ENCODE measurements around the gene ENPP1.

The ENPP1 gene

DNA sequence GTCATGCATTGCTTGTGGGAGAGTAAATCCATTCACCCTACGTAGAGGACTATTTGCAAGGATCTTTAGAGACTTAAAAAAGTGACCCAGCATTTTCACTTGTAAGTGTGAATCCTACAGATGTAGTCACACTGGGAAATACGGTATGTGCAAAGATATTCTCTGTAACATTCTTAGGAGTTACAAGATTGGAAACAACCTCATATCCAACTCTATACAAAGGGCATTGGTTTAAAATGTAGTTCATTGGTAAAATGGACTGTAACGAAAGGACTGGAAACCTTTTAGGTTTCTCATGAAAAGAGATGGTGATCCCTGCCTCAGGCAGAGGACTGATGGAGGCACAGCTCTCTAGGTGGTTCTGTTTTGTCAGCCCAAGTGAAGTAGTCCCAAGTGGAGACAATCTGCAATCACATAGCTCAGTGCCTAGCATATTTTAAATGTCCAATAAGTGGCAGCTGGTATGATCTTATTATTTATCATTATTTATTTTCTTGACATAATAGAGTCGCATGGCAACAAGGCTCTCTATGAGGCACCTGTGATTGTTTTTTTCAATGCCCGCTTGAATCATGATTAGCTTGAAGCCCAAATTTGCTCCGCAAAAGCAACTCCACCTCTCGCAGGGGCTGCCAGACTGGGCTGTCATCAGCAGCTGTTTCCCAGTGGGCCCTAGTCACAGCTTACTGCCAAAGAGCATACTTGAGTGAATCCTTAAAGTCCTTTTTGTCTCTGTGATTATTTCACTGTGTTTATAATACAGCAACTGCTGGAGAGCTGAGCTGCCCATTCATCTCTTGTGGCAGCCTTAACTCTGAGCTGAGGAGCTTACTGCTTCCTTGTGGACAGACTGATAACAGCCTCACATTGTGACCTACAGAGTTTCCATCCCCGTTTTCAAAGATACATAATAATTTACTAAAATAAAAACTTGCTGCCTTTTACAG lies 19.8 kb upstream of the ENPP1 start:
- DNase-seq: peak; percentile 32

- DNase-seq: peak; percentile 30
Measured at GRCh38 chr6:131789219-131789618, 18.6 kb upstream of the ENPP1 start.

- no peak for DNase-seq
Measured at GRCh38 chr6:131791476-131791875, 16.3 kb upstream of the ENPP1 start.

DNA sequence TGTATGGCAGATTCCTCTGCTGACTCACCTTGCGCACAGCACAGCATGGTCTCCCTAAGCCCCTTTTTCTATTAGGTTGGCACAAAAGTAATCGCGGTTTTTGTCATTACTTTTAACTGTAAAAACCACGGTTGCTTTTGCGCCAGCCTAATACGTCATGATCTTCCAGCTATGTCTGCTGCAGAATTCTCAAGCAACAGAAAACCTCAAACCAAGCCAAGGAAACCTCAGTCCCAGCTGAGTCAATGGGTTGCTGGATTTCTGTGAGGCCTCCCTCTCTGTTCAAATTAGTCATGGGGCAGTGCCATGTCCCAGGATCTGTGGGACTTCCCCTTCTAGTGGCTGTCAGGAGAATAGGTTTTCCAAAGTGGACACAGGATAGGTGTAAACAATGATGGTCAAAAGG lies 15.7 kb upstream of the ENPP1 start:
- peak; percentile 43 for DNase-seq

DNA sequence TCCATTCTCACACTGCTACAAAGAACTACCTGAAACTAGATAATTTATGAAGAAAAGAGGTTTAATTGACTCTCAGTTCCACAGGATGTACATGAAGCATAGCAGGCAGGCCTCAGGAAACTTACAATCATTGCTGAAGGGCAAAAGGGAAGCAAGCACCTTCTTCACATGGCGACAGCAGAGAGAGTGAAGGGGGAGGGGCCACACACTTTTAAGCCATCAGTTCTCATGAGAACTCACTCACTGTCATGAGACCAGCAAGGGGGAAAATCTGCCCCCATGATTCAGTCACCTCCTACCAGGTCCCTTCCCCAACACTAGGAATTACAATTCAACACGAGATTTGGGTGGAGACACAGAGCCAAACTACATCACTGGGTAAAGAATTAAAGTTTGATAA lies 12.5 kb upstream of the ENPP1 start:
- DNase-seq: no peak

DNA sequence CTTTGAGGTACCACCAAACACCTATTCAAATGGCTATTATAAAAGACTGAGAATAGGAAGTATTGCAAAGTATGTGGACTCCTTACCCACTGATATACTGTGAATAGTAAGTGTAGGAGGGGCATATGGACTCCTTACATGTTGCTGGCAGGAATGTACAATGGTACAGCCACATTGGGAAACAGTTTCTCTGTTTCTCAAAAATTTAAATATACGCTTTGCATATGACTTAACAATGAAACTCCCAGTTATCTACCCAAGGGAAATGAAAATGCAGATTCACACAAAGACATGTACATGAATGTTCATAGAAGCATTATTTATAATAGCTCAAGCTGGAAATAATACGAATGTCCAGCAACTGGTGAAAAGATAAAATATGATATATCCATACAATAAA lies 5.5 kb upstream of the ENPP1 start:
- DNase-seq: no peak

DNA sequence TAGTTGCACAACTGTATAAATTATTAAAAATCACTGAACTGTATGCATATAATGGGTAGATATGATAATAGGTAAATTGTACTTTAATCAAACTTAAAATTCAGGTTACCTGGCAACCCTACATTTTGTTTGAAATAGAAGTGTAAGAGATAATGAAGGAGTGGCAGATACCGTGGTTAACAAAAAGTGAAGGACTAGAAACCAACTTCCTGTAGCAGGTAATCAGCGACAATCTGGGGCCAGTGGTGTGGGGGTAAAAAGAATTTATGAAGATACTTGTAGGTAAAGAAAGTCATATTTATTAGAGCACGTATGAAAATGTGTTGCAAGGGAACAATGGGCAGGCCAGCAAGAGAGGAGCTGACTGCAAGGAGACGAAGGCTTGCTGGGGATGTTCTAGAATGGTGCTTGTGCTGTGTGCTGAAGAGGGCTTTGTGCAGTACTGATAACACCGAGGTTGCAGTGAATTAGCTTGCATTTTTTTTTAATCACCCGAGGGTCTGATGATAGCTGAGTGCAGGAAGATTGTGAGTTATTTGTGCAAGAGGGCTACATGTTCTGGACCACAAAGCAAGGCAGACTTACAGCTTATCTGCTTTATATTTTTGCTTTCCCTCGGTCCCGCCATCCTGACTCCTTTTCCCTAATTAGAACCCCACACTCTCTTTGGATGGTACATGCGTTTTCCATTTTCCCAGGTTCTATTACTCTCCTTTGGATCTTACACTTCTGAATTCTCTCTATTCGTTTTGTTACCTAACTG lies 4.6 kb upstream of the ENPP1 start:
- DNase-seq: no peak

GRCh38 chr6:131804131-131804530 lies 3.7 kb upstream of the ENPP1 start:
- DNase-seq: no peak

DNA sequence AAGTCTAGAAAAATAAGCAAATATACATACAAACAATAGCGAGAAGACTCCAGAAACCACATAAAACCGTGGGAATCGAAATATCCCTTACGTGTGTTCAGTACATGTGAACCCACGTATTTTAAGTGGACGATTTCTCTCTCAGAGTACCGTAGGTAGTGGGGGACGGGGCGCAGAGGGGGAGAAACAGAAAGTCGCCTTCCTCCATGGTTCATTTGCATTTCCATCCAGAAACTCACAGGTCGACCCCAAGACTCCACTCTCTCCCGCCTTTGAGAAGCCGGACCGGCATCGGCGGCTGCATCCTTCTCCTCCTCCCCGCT lies 538 bp upstream of the ENPP1 start:
- DNase-seq: no peak

DNA sequence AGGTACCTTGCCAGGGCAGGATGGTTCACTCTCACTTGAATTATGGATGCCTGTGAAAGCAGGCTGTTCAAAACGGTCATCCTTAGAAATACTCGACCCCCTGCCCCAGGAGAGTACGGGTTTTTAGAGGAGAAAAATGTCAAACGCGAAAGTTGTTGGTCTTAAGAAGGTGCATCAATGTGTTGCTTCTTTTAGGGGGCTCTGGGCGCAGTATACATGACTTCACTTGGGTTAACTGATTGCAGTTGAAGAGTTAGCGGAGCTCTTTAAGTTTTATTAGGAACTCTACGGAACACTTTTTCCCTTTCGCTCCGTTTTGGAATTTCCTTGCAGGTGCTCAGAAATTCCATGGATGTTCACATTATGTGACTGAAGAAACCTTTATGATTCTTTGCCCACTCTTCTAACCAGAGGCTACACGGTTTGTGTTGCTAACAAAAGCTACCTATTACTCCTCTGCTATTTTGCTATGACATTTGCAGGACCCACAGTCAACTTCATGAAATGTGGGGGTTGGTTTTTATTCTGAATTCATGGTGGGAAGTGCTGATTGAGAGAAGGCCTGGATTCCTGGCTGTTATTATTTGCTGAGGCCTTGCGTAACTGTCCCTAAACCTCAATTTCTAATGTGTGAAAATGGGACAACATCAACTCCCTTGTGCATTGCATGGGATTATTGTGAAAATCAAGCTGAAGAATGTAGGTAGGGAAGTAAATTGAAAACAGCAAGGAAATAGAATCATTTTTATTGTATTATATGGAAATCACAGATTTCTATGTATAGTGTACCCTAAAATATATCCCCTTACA lies 845 bp downstream of the ENPP1 start:
- no peak for DNase-seq

DNA sequence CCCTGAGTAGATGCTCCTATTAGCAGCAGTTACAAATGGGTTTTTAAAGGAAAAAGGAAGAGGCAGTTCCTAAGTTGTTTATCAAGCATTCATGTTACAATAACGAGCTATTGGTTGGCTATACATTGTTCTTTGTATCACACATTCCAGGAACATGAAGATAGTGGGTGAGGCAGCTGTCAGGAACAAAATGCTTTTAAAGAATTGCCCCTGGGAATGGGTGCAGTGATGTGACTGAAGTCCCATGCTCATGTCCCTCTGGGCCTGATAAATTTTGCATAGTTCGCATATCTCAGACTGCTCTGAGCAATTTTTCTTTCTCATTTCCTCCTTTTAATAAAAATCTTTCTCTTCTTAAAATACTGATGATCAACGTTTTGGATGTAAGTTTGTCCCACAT lies 3.7 kb downstream of the ENPP1 start:
- peak; percentile 17 for DNase-seq

DNA sequence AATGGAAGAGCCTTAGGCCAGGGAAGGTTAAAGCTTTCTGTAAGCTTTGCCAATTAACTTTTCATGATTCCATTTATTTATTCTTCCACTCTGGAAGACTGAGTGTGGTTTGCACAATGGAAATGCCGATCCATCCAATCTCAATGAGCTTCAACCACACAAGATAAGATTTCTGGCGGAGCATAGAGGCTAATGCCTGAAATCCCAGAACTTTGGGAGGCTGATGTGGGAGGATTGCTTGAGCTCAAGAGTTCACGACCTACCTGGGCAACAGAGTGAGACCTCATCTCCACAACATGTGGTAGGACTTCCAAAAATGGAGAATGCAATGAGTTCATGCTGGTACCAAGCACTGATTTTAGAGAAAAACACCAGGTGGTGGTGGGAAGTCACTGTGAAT lies 6.2 kb downstream of the ENPP1 start:
- no peak for DNase-seq

- no peak for DNase-seq
Measured at GRCh38 chr6:131816869-131817268, 9.0 kb downstream of the ENPP1 start.

- DNase-seq: peak; percentile 37
Measured at GRCh38 chr6:131819572-131820124, 11.8 kb downstream of the ENPP1 start.

- no peak for DNase-seq
Measured at GRCh38 chr6:131821010-131821807, 13.4 kb downstream of the ENPP1 start.

GRCh38 chr6:131822119-131822518 lies 14.3 kb downstream of the ENPP1 start:
- no peak for DNase-seq

DNA sequence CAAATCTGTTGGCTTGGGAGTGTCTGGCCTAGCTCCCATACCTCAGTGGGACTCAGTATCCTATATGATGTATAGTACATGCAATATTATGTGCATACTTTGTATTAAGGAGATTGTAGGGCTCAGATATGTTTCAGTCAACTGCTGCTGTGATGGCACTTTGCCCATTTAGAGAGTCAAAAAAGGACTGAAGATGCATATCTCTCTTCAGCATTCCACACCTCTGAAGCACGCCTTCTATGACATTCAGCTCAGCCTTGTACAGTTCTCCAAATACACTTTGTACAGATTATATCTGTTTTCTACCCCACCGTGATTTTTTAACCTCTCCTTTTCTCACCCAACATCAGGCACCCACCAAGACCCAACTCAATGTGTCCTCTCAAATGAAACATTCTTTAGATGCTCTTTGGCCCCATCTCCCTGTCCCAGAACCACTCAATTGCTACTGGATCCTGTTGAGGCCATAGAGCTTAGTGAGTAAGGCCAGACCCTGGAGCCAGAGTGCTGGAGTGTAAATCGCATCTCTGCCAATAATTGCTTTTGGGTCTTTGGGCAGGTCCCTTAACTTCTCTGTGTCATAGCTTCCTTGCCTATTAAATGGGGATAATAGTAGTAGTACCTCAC lies 15.6 kb downstream of the ENPP1 start:
- peak; percentile 72 for DNase-seq

DNA sequence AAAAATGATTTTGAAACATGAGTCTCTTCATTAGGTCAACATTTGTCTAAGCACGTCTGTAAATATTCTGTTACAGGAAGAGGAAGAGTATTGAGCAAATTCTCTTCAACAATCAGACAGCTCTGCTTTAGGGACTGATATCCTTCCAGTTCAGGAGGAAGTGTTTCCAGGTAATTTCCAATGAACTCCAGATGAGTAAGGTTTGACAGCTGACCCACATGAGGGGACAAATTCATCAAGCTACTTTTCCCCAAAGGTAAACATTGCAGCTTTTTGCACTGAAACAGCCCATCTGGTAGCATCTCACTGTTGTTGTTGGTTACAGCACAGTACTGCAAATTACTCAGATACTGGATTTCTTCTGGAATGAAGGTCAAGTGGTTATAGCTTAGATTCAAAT lies 18.1 kb downstream of the ENPP1 start:
- no peak for DNase-seq

- peak; percentile 66 for DNase-seq
Measured at GRCh38 chr6:131828080-131828479, 20.3 kb downstream of the ENPP1 start.

GRCh38 chr6:131828951-131829350 lies 21.1 kb downstream of the ENPP1 start:
- DNase-seq: peak; percentile 16

DNA sequence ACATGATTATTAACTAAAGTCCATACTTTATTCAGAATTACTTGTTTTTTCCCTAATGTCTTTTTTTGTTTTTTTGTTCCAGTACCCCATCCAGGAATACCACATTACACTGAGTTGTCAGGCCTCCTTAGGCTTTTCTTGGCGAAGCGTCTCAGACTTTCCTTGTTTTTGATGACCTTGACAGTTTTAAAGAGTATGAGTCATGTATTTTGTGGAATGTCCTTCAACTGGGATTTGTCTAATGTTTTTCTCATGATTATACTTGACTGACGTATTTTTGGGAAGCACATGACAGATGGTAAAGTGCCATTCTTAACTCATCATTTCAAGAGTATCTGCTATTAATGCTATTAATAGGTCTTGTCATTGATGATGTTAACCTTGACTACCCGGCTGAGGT lies 23.6 kb downstream of the ENPP1 start:
- DNase-seq: peak; percentile 55

- DNase-seq: no peak
Measured at GRCh38 chr6:131831886-131832285, 24.1 kb downstream of the ENPP1 start.

Data from EL (cell line).